HG03139 (cell line): ENCODE data around the gene TFAM.

Experiments used
- ATAC-seq: cut with Tn5 transposase; IDR thresholded peaks from one replicate; pipeline ENCODE4 v1.9.1; 2021; ENCODE audit not compliant: unreplicated experiment

Gene TFAM

DNA sequence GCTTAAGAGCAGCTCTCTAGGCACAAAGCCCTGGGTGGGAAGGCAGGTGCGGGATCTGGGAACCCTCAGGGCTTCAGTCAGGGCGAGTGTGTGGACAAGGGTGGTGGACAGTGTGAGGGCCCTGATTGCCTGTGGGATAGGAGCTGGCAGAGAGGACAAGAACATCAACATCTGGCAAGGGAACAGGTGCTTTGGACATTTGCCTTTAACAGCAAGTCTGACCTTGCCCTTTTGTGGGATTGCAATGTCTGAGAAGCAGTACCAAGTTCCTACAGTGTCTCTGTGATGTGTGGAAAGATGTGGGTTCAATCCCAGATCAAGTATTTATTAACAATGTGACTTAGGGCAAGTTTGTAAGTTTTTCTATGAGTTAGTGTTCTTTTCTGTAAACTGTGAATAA is 46.7 kb downstream of the TFAM start:
- no peak for ATAC-seq

DNA sequence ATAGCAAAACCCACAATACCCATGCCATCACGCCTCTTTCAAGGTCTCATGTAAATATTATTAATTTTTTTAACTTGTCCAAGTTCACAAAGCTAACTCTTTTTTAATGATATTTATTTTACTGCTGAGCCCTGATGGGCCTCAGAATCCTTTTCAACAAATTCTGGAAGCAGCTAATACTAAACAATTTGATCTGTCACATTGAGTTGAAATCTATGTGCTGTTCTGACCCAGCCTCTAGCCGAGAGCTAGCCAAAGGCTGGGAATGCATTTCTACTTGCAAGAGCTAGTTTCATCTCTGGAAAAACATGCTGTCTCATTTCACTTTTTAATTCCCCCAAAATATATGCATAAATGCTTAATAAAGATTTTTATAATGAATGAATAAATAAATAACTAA is 47.9 kb downstream of the TFAM start:
- no peak for ATAC-seq

DNA sequence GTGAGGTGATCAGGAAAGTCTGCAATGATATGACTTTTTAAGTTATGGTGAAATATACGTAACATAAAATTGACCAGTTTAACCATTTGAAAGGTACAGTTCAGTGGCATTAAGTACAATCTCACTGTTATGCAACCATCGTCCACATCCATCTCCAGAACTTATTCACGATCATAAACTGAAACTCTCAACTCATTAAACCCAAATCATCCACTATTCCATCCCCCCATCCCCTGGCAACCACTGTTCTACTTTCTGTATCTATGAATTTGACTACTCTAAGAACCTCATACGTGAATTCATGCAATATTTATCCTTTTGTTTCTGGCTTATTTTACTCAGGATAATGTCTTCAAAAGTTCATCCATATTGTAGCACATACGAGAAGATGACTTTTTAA is 48.4 kb downstream of the TFAM start:
- no peak for ATAC-seq

DNA sequence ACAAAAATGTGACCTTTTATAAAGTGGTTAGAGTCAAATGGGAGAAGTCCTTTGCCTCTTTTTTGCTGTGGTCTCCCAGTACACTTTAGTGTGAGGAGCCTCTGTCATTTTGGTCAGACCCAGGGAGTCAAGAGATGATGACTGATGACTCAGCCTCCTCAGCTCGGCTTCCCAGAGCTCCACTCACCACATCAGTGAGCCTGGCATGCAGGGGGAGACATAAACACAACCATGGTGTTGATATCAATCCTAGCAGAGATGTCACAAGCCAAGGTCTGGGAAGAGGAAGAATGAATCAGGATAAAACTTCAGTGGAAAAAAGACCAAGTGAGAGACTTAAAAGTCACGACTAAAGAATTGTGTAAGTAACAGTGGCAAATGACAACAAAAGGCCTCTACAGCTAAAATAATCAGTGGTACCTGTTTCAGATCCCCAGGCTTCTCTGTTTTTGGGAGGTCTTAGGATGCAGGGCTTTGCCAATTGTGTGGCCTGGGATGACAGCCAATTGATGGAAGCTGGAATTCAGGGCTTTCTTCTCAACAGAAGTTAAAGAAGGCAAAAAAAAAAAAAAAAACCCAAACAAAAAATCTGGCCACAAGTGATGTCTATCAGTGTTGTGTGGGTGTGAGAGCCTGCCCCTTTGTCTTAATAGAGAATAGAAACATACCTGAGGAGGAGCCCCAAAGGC is 50.2 kb downstream of the TFAM start:
- ATAC-seq: no peak

DNA sequence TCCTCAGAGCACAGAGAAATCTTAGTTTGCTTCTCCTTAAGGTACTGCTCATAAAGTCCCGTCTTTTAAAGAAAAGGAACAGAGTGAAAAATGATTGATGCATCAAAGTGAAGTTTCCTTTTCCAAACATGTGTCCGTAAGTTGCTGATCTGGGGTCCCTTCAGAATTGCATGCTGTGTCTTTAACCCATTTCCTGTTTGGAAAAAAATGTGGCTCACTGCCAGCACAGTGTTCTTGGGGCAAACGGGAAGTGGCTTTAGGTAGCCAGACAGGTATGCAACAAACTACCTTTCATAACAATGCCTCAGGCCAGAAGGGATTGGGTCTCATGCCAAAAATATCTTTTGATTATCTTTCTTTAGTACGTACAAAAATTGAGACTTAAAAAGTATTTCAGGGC is 50.9 kb downstream of the TFAM start:
- no peak for ATAC-seq

DNA sequence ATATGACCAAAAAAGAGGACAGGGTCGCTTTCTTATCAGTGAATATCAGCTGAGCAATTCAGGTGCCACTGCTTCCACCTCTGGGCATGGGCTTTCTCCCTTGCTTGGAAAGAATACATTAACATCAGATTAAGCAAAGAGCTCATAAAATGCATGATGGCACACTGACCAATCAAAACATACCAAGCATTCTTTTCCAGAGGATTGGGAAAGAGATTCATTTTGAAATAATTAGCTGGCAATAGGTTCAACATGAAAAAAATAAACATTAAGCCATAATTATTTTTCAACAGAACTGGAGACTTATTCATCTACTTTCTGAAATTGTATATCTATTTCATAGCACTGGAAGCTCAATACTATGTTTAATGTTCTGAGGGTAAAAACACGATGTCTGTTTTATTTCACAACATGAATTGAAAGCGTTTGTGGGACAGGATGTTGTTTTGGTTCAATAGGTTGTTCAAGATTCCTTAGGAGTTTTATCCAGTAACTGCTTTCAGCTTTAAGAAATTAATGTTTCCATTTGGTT is 53.2 kb downstream of the TFAM start:
- no peak for ATAC-seq

DNA sequence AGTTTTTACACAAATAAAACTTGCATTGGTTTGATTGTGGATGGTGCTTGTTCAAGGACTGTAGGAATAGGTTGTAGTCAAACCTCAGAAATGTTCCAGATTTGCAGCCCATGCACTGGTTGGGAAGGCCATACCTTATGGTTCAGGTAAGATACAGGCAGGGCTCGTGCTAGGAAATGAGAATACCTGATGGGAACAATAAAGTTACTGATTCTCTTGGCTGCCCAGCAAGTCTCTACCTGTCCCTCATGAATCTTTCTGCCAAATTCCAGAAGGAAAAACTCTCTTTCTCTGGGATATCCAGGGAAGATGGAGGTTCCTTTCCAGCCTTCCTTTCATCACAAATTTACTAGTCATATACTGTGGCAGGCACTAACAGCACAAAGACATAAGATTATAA is 53.8 kb downstream of the TFAM start:
- no peak for ATAC-seq

DNA sequence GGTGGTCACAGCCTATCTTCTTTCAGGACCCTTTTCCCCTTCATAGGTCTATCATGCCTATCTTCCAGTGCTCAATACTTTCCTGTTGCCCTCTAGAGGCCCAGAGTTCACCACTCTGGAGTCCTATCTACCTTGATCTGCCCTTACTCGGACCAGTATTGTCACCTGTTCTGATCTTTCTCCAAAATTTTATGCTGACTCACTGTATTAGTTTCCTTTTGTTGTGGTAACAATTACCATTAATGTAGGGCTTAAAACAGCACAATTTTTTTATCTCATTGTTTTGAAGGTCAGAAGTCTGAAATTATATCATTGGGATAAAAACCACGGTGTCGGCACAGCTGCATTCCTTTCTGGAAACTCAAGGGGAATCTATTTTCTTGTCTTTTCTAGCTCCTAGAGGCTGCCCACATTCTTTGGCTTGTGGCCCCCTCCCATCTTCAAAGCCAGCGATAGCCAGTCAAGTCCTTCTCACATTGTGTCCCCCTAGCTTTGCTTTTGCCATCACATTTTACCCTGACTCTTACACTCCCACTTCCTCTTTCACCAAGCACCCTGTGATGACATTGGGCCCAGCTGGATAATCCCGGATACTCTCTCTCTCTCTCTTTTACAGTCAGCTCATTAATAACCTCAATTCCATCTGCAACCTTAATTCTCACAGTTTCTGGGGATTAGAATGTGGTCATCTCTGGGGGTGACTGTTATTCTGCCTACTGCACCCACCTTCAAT is 54.6 kb downstream of the TFAM start:
- ATAC-seq: no peak

DNA sequence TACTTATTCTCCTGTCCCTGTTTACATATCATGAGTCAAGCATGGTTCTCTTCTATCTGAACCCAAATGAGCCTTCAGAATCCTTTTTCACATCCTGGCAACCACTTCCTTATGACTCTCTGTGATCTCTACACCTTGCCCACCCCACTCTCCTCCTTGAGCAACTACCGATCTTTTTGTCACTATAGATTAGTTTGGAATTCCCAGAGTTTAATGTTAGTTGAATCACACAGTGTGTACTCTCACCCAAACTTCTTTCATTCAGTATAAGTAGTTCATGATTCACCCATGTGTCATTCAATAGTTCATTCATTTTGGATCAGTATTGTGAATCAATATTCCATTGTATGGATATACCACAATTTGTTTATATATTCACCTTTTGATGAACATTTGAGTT is 55.3 kb downstream of the TFAM start:
- ATAC-seq: no peak

DNA sequence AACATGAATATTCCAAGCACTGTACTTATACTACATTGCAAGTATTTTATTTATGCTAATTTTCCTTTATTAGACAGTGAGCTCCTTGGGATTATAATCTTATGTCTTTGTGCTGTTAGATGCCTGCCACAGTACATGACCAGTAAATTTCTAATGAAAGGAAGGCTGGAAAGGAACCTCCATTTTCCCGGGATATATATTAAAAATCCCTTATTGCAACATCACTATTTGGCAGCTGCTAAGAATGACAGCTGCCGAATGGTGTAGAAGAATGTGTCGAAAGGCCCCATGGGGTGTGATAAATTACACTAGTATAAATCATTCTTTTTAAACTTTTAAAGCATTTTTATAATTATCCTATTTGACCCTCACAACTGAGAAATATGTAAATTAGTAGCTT is 59.1 kb downstream of the TFAM start:
- no peak for ATAC-seq

DNA sequence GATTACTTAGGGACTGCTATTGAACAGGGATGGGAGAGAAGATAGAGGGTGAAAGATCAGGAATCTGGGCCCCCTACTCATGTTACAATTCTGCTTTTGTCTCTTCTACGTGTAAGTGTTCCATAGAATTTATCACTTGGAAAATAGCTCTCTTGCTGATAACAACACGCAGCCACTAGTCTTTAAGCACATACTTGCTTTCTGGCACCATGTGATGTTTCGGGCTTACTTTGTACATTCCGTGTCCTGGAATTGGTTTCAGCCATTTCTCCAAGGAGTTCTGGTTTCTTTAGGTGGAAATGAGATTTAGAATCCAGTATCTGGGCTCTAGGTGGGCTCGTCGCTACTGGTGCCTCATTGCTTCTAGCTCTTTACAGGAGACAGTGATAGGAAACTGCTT is 59.7 kb downstream of the TFAM start:
- ATAC-seq: no peak

DNA sequence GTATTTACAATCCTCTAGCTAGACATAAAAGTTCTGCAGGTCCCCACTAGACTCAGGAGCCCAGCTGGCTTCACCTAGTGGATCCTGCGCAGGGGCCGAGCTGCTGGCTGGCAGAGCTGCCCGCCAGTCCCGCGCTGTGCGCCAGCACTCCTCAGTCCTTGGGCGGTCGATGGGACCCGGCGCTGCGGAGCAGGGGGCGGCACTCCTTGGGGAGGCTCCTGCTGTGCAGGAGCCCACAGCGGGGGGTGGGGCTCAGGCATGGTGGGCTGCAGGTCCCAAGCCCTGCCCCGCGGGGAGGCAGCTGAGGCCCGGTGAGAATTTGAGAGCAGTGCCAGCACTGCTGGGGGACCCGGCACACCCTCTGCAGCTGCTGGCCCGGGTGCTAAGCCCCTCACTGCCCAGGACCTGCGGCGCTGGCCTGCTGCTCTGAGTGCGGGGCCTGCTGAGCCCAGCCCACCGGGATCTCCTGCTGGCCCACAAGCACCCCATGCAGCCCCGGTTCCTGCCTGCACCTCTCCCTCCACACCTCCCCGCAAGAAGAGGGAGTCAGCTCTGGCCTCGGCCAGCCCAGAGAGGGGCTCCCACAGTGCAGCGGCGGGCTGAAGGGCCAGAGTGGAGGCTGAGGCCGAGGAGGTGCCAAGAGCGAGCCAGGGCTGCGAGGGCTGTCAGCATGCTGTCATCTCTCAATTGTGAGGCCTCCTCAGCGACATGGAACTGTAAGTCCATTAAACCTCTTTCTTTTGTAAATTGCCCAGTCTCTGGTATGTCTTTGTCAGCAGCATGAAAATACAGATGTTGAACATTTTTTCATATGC is 63.1 kb downstream of the TFAM start:
- ATAC-seq: no peak
